Lower leg skin (tissue), 4 donors: ENCODE data around the gene TRIM28. TPM values are rescaled to one million over a fixed set of nuclear protein-coding genes. Genes with fewer than 3 reads are reported as not detected.
A peak's percentile ranks its signal among the peaks of the same experiment; 100 is the strongest.

Experiments
- DNase-seq, 2 donors: peaks; one replicate each; pipeline ENCODE4 v3.0.0-alpha.2; 2019; ENCODE audit warnings: low spot score in 2 of 2
- H3K4me3 ChIP-seq: fragments of 200-600 bp; sonication (generic); 2 replicates; pipeline ENCODE4 v1.5.1; 2017; ENCODE audit warnings: mild to moderate bottlenecking, low read depth; ENCODE audit not compliant: poor library complexity, severe bottlenecking
- POLR2A ChIP-seq, 2 donors: fragments of 450-650 bp; IDR thresholded peaks; one replicate each; pipeline ENCODE4 v1.6.1; 2016 to 2017; ENCODE audit warnings: antibody characterized with exemption in 2 of 2, mild to moderate bottlenecking in 1 of 2, moderate library complexity in 1 of 2
- WGBS, 2 donors: methylation state at CpG; one replicate each; pipeline ENCODE4 v1.1.5; 2018; 5-methylcytosine and 5-hydroxymethylcytosine counted together
- intact Hi-C: fragments of 100-400 bp; cut with DNase I; formaldehyde crosslinking; loops from one replicate; pipeline ENCODE4 v1.15.0; 2023; ENCODE audit warnings: low total_unique reads
- total RNA-seq, 4 donors: library from RNA; depleted of rRNA; stranded (reverse); fragments of >200 nt; gene quantifications; one replicate each; pipeline ENCODE4 v1.1.0, GENCODE V29; 2016
- TF ChIP-seq, protein P1 (sequence below), 3 donors: fragments of 450-650 bp; IDR thresholded peaks; one replicate each; pipeline ENCODE4 v1.5.1; 2016; ENCODE audit warnings: antibody characterized with exemption in 3 of 3, mild to moderate bottlenecking in 3 of 3, moderate library complexity in 2 of 3

The TRIM28 gene
- total RNA-seq, 4 donors from 2014 or later = 225 to 412 (median 265) TPM

DNA sequence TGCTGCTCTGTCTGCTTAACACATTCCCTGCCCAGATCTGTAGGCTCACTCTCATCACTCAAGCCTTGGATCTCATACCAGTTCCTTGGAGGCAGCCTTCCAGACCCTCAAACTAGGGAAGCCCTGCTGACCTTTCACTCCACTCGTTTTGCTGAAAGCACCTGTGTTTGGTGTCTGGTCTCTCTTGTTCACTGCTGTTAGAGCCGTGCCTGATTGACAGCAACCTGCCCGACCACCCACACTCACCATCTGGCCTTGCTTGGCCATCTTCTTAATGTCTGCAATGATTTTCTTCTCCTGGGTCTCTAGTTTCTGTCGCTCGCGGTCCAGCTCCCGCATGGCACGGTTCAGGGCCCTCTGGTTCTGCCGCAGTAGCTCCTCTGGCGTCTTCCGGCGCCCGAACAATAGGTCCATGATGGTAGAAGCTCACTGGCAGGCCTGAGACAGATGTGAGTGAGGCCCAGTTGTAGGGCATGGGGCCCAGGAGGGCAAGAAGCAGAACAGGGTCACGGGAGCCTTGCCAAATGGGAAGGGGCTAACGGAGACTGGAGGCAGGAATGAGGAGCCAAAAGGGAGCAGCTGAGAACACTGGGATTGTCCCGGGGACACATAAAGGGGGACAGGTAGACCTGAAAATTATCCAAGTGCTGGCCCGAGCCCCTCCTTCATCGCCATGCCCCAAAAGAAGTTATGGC, 10.1 kb downstream of the TRIM28 start:
- peak overlapping the region; percentile 64 for H3K4me3 ChIP-seq
- intact Hi-C loops = no loop called here
- peak in 1 of 2 donors; percentile 86 for DNase-seq
- TF ChIP-seq, protein P1, sequence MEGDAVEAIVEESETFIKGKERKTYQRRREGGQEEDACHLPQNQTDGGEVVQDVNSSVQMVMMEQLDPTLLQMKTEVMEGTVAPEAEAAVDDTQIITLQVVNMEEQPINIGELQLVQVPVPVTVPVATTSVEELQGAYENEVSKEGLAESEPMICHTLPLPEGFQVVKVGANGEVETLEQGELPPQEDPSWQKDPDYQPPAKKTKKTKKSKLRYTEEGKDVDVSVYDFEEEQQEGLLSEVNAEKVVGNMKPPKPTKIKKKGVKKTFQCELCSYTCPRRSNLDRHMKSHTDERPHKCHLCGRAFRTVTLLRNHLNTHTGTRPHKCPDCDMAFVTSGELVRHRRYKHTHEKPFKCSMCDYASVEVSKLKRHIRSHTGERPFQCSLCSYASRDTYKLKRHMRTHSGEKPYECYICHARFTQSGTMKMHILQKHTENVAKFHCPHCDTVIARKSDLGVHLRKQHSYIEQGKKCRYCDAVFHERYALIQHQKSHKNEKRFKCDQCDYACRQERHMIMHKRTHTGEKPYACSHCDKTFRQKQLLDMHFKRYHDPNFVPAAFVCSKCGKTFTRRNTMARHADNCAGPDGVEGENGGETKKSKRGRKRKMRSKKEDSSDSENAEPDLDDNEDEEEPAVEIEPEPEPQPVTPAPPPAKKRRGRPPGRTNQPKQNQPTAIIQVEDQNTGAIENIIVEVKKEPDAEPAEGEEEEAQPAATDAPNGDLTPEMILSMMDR (IDR thresholded peaks at IDR 0.05) = no peak
- no peak for TF ChIP-seq POLR2A (IDR thresholded peaks at IDR 0.05)
- 20 to 51% methylated on average over 18 of the region's 18 CpGs for WGBS, 2 donors

DNA sequence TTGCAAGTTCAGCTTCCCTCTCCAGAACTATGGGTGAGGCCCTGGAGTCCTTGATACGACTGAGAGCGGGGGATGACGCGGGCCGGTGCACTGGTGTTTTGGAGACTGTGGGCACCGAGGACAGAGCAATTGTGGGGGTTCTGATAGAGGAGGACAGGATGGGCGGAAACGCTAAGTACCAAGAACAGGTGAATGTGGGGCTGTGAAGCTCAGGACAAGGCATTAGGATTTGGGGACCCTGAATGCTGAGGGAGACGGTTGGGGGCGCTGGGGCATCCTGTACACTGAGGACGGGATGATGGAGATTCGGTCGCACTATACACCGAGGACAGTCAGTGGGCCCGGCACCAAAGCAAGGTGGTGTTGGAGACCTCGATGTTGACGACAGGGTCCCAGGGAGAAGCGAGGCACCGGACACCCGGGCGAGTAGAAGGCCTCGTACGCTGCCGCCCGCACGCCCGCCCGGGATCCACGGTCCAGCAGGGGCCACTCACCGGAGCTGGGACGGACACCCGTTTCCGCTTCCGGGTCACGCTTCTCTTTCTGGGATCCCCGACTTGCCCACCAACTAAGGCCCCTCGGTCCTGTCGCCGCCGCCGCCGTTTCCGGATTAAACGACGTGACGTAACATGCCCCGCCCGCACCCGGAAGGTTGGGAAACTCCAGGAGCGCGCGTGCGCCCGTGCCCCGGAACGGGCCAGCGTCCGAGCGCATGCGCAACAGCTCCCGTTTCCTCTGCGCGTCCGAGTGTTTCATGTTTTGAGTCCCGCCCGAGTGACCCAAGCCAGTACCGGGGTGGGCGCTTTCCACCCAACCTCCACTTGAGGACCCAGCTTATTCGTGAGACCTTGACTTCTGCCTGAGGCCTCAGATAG, 10.9 kb downstream of the TRIM28 start, which contains the start of gene CHMP2A:
Gene CHMP2A (minus strand): TSS at position 612 of the 875 bp plus-strand sequence. CDS start 893 bp downstream, outside the sequence.
- peak within 1 kb of the TSS; percentile 64 for H3K4me3 ChIP-seq
- intact Hi-C loops = no loop called here
- peak; percentile 97 to 100 for DNase-seq
- 0% methylated on average over 49 to 66 of the region's 69 CpGs for WGBS, 2 donors
- TF ChIP-seq, protein P1 (IDR thresholded peaks at IDR 0.05) = no peak
- peak in 1 of 2 donors; percentile 47 for TF ChIP-seq POLR2A (IDR thresholded peaks at IDR 0.05)

DNA sequence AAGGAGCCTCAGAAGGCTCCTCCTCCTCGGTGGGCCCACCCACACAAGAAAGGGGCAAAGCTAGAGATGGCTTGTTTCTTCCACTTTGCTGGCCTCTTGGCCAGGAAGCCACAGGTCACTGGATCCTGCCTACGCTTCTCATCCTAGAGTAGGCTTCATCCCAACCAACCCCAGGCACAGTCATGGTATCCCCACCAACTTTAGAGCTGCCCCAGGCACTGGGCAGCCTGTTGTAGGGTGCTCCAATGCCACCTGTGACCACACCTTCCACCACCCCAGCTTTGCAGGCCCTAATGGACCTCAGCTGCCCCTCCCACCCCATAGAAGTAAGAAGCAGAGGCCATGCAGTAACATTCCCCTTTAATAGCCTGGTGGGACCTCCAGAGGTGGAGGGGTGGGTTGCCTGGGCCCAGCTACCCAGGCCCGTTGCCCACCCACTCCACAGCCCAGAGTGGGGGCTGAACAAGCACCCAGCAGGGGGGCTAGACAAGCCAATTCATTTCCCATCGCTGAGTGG, 11.6 kb downstream of the TRIM28 start:
- peak in 1 of 2 donors; percentile 86 for DNase-seq
- TF ChIP-seq, protein P1 (IDR thresholded peaks at IDR 0.05) = no peak
- no peak for TF ChIP-seq POLR2A (IDR thresholded peaks at IDR 0.05)
- intact Hi-C loops = no loop called here
- H3K4me3 ChIP-seq = peak overlapping the region; percentile 64
- whole genome bisulfite sequencing, 2 donors = 48 to 56% methylated on average over 4 of the region's 4 CpGs

DNA sequence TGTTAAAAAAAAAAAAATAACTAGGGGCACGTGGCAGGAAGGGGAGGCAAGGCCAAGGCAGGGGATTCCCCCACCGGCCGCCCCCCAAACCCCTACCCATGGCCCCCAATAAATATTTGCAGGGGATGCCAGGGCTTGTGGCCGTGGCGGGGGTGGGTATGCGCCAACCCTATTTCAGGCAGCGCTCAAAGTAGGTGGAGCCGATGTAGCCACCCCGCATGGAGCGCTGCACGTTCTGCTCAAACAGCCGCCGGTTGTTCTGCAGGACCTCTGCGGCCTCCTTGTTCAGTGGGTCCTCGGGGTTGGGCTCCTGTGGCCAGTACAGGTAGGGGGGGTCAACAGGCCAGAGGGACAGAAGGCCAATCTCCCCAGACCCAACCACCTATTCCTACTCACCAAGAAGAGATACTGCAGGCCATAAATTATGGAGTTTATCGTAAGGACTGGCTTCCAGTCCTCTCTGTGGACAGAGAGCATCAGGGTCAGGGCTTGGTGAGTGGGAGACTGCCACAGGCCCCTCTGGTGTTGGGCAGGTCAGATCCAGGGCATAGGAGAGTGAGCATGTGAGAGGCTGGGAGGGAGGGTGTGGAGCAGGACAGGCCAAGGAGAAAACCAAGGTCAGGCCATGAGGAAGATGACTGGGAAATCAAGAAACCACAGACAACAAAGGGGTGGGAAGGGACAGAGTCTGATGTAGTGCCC, 12.2 kb downstream of the TRIM28 start:
- TF ChIP-seq POLR2A (IDR thresholded peaks at IDR 0.05) = no peak
- TF ChIP-seq, protein P1 (IDR thresholded peaks at IDR 0.05) = no peak
- intact Hi-C loops = no loop called here
- 78 to 83% methylated on average over 16 of the region's 16 CpGs for WGBS, 2 donors
- H3K4me3 ChIP-seq = no peak overlapping the region
- DNase-seq = peak in 1 of 2 donors; percentile 86

DNA sequence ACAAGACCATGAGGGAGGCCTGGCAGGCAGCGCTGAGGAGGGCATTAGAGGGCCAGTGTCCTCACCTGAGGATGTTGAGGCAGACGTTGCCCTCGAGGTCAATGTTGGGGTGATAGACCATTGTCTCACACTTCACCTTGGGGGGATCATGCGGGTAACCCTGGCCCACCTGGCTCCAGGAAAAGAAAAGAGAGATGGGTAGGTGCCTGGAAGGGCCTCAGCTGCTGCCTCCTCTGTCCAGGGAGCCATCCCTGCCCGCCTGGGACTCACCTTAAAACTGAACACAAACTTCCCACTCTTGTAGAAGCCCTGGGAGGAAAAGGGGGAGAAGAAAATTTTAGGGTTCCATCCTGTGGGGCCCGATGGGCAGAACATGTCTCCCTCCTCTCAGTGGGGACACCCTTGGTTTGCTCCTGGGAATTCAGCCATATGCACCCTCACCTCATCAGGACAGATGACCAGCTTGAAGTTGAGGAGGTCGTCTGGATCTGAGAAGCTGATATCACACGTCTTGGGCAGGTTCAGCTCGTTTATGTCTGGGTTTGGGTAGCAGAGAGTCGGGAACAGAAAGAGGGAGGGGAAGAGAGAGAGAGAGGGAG, 12.9 kb downstream of the TRIM28 start:
- no peak for TF ChIP-seq POLR2A (IDR thresholded peaks at IDR 0.05)
- TF ChIP-seq, protein P1 (IDR thresholded peaks at IDR 0.05) = no peak
- 52 to 53% methylated on average over 10 of the region's 10 CpGs for WGBS, 2 donors

More for the DNA sequence above, 12.9 kb downstream of the TRIM28 start:
- H3K4me3 ChIP-seq = no peak overlapping the region
- intact Hi-C loops = no loop called here
- DNase-seq = peak in 1 of 2 donors; percentile 78
